ENCODE results near the gene ITPKC. TPM values are rescaled to one million over a fixed set of nuclear protein-coding genes. Genes with fewer than 3 reads are reported as not detected.
"Not testable (repeated sequence)": the region's sequence is repeated elsewhere in the genome, so short reads cannot be mapped to it uniquely, and the experiment has no call there.

ITPKC gene
- total RNA-seq, 2 experiments from 2014 or later, result 7.1 TPM

- DNase-seq (no peak), ATAC-seq (ENCODE audit: low read depth) (peak; percentile 28)
- H3K36me3 Mint-ChIP-seq, result peaks cover 52% of the 10 kb centered on the region
- H3K4me3 Mint-ChIP-seq, result peak overlapping the region; percentile 84
- H3K9me3 Mint-ChIP-seq, result no peaks in the 10 kb centered on the region
- peaks cover 57% of the 10 kb centered on the region for H3K4me1 Mint-ChIP-seq
- no peaks in the 10 kb centered on the region for H3K27me3 Mint-ChIP-seq
- peak overlapping the region; percentile 91 for H3K27ac Mint-ChIP-seq
- POLR2A ChIA-PET, result interaction anchor here (0.6 to 3.6 kb wide), 3 partner anchors 15 to 50 kb away, joined by 3 to 22 read pairs (median 6); partner anchors contain the start of gene RAB4B
These were observed 39.7 kb downstream of the ITPKC start for GRCh38 chr19:40756502-40757110.

- Mint-ChIP-seq H3K4me1 (peaks cover 60% of the 10 kb centered on the region), H3K4me3 (no peak overlapping the region), H3K9me3 (no peaks in the 10 kb centered on the region), H3K27ac (peak overlapping the region; percentile 61), H3K36me3 (peaks cover 63% of the 10 kb centered on the region), H3K27me3 (no peaks in the 10 kb centered on the region)
- POLR2A ChIA-PET, result interaction anchor here (0.6 to 1.1 kb wide), 3 partner anchors 9 to 37 kb away, joined by 3 to 4 read pairs (median 3); no protein-coding TSS in a partner anchor
- no peak for DNase-seq
- ATAC-seq (ENCODE audit: low read depth), result no peak
These were observed 41.6 kb downstream of the ITPKC start for GRCh38 chr19:40758491-40758890.

- Mint-ChIP-seq H3K36me3 (peaks cover 67% of the 10 kb centered on the region), H3K27me3 (no peaks in the 10 kb centered on the region), H3K4me3 (no peak overlapping the region), H3K9me3 (no peaks in the 10 kb centered on the region), H3K4me1 (peaks cover 64% of the 10 kb centered on the region), H3K27ac (no peak overlapping the region)
- no peak for ATAC-seq (ENCODE audit: low read depth)
- POLR2A ChIA-PET, result interaction anchor here (2.6 kb wide), 1 partner anchor 18 kb away, joined by 13 read pairs; the partner anchor contains the start of gene RAB4B
- DNase-seq, result no peak
These were observed 42.4 kb downstream of the ITPKC start for GRCh38 chr19:40759352-40759751.

GRCh38 chr19:40762754-40763470 is 46.0 kb downstream of the ITPKC start:
- H3K36me3 Mint-ChIP-seq, result peaks cover 63% of the 10 kb centered on the region
- H3K27me3 Mint-ChIP-seq, result no peaks in the 10 kb centered on the region
- H3K27ac Mint-ChIP-seq, result peak overlapping the region; percentile 89
- DNase-seq (no peak), ATAC-seq (ENCODE audit: low read depth) (peak; percentile 52)
- peaks cover 55% of the 10 kb centered on the region for H3K4me1 Mint-ChIP-seq
- POLR2A ChIA-PET, result interaction anchor here (1.9 to 2.4 kb wide), 2 partner anchors 9 to 15 kb away, joined by 7 to 9 read pairs; partner anchors contain the start of gene RAB4B
- H3K4me3 Mint-ChIP-seq, result peak overlapping the region; percentile 62
- H3K9me3 Mint-ChIP-seq, result no peaks in the 10 kb centered on the region

GRCh38 chr19:40763526-40763925 is 46.6 kb downstream of the ITPKC start:
- H3K4me3 Mint-ChIP-seq, result no peak overlapping the region
- no peaks in the 10 kb centered on the region for H3K9me3 Mint-ChIP-seq
- DNase-seq (no peak), ATAC-seq (ENCODE audit: low read depth) (peak; percentile 8)
- H3K27ac Mint-ChIP-seq, result peak overlapping the region; percentile 89
- H3K4me1 Mint-ChIP-seq, result peaks cover 54% of the 10 kb centered on the region
- peaks cover 57% of the 10 kb centered on the region for H3K36me3 Mint-ChIP-seq
- POLR2A ChIA-PET, result interaction anchor here (1.9 to 2.4 kb wide), 2 partner anchors 10 to 14 kb away, joined by 7 to 9 read pairs; partner anchors contain the start of gene RAB4B
- no peaks in the 10 kb centered on the region for H3K27me3 Mint-ChIP-seq

GRCh38 chr19:40763963-40764362 is 47.1 kb downstream of the ITPKC start:
- Mint-ChIP-seq H3K4me1 (peaks cover 54% of the 10 kb centered on the region), H3K36me3 (peaks cover 58% of the 10 kb centered on the region), H3K27ac (peak overlapping the region; percentile 89), H3K9me3 (no peaks in the 10 kb centered on the region), H3K4me3 (peak overlapping the region; percentile 9), H3K27me3 (no peaks in the 10 kb centered on the region)
- ATAC-seq (ENCODE audit: low read depth), result no peak
- POLR2A ChIA-PET, result interaction anchor here (1.9 to 2.4 kb wide), 2 partner anchors 10 to 14 kb away, joined by 7 to 9 read pairs; partner anchors contain the start of gene RAB4B
- DNase-seq, result no peak

- H3K4me1 Mint-ChIP-seq, result peaks cover 47% of the 10 kb centered on the region
These were observed 49.5 kb downstream of the ITPKC start for GRCh38 chr19:40766385-40766784.

DNA sequence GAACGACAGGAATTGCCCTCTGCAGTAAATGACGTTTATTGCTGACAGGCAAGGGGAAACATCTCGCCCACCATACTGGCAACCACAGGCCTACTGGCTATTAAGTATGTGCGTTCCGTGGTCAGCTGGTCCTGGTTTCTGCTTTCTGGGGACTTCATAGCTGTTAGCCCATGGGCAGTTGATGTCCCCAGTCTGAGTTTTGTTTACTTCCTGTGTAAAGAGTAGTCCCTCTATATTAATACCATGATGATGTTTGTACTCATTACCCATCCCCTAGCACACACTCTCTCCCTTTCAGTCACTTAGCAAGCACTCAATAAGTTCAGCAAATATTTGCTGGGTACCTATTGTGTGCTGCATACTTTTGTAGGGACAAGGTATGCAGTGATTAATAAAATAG is 52.0 kb downstream of the ITPKC start:
- peaks cover 42% of the 10 kb centered on the region for H3K36me3 Mint-ChIP-seq
- H3K9me3 Mint-ChIP-seq, result no peaks in the 10 kb centered on the region
- POLR2A ChIA-PET, result no interaction called here
- H3K27ac Mint-ChIP-seq, result no peak overlapping the region
- no peaks in the 10 kb centered on the region for H3K27me3 Mint-ChIP-seq
- no peak for ATAC-seq (ENCODE audit: low read depth)
- DNase-seq, result no peak
- peaks cover 28% of the 10 kb centered on the region for H3K4me1 Mint-ChIP-seq
- no peak overlapping the region for H3K4me3 Mint-ChIP-seq

More at GRCh38 chr19:40766385-40766784, 49.5 kb downstream of the ITPKC start:
- ATAC-seq (ENCODE audit: low read depth); H3K27ac Mint-ChIP-seq; H3K9me3 Mint-ChIP-seq; H3K27me3 Mint-ChIP-seq; DNase-seq; H3K4me3 Mint-ChIP-seq: not testable (repeated sequence)
- peaks cover 59% of the 10 kb centered on the region for H3K36me3 Mint-ChIP-seq
- POLR2A ChIA-PET, result interaction anchor here (0.8 to 1.3 kb wide), 3 partner anchors 12 to 16 kb away, joined by 4 to 14 read pairs (median 7); partner anchors contain the start of genes ACTMAP and RAB4B

DNA sequence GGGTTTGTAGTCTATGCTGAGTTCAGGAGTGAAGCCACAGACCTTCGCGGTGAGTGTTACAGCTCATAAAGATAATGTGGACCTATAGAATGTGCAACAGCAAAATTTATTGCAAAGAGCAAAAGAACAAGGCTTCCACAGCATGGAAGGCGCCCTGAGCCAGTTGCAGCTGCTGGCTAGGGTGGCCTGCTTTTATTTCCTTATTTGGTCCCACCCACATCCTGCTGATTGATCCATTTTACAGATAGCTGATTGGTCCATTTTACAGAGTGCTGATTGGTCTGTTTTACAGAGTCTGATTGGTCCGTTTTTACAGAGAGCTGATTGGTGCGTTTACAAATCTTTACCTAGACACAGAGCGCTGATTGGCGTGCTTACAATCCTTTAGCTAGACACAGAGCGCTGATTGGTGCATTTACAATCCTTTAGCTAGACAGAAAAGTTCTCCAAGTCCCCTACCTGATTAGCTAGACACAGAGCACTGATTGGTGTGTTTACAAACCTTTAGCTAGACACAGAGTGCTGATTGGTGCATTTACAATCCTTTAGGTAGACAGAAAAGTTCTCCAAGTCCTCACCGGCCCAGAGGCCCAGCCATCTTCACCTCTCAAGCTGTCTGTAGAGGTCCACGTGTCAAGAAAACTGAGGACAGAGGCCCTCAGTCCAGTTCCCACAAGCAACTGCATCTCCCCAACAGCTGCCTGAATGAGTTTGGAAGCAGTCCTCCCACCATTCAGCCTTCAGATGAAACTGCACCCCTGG is 54.4 kb downstream of the ITPKC start:
- Mint-ChIP-seq H3K27ac (peak overlapping the region; percentile 34), H3K36me3 (peaks cover 28% of the 10 kb centered on the region), H3K4me1 (peaks cover 12% of the 10 kb centered on the region)
- H3K27me3 Mint-ChIP-seq, H3K4me3 Mint-ChIP-seq, H3K9me3 Mint-ChIP-seq, DNase-seq: not testable (repeated sequence)
- peak; percentile 45 for ATAC-seq (ENCODE audit: low read depth)
- POLR2A ChIA-PET, result interaction anchor here (0.8 to 2.0 kb wide), 5 partner anchors 7 to 21 kb away, joined by 3 to 9 read pairs (median 8); partner anchors contain the start of genes ACTMAP and RAB4B

DNA sequence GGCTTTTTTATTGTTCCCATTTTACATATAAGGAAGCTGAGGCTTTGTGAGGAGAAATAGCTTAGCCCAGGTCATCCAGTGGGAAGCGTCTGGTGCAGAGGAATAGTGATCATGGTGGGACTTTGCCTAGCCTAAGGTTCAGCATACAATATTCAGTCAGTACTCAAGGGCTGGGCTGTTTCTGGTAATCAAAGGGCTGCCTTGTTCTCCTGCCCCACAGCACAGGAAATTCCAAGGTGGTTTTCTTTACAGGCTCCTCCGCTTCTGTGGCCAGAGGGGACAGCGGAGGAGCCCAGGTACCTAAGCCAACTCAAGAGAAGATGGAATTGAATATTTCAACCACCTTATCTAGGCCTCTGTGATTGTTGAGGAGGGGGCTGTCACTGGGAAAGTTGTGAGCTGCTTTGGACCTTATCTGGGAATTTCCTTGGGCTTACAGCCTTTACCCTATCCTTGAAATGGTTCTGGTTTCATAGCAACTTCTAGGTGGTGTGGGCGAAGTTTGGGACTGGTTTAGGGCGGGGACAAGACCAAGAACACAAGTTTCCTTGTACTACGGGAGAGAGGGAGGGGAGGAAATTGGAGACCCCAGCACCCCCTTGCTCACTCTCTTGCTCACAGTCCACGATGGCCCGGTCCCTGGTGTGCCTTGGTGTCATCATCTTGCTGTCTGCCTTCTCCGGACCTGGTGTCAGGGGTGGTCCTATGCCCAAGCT is 58.2 kb downstream of the ITPKC start, which contains the start of gene MIA:
TSS of gene MIA (plus strand) at position 606 of the 716 bp plus-strand sequence. CDS start at position 628, 22 bp downstream.
- peak within 1 kb of the TSS; percentile 19 for H3K4me3 Mint-ChIP-seq
- DNase-seq, result no peak
- H3K27me3 Mint-ChIP-seq, result no peaks in the 10 kb centered on the region
- POLR2A ChIA-PET, result interaction anchor here (0.6 to 4.4 kb wide), 2 partner anchors 21 to 24 kb away, joined by 3 to 92 read pairs; partner anchors contain the start of genes ACTMAP and SNRPA
- no peak for ATAC-seq (ENCODE audit: low read depth)
- H3K27ac Mint-ChIP-seq, result no peak within 1 kb of the TSS
- H3K36me3 Mint-ChIP-seq, result peaks cover 18% of the 10 kb centered on the region
- peaks cover 30% of the 10 kb centered on the region for H3K4me1 Mint-ChIP-seq
- H3K9me3 Mint-ChIP-seq, result no peaks in the 10 kb centered on the region

GRCh38 chr19:40775632-40776022 is 58.7 kb downstream of the ITPKC start:
- ATAC-seq (ENCODE audit: low read depth), result no peak
- Mint-ChIP-seq H3K9me3 (no peaks in the 10 kb centered on the region), H3K27ac (no peak overlapping the region), H3K4me1 (peaks cover 32% of the 10 kb centered on the region), H3K27me3 (no peaks in the 10 kb centered on the region), H3K4me3 (no peak overlapping the region), H3K36me3 (peaks cover 18% of the 10 kb centered on the region)
- no peak for DNase-seq
- POLR2A ChIA-PET, result interaction anchor here (4.4 kb wide), 1 partner anchor 25 kb away, joined by 92 read pairs; the partner anchor contains the start of genes ACTMAP and SNRPA

DNA sequence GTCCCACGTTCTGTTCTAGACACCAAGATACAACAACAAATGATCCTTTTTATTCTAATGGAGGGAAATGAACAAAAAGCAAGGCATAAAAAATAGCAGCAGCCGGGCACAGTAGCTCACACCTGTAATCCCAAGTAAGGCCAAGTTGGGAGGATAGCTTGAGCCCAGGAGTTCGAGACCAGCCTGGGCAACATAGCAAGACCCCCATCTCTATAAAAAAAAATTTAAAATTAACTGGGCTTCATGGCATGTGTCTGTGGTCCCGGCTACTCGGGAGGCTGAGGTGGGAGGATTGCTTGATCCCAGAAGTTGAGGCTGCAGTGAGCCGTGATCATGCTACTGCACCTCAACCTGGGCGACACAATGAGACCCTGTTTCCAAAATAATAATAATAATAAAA is 59.5 kb downstream of the ITPKC start:
- no peaks in the 10 kb centered on the region for H3K27me3 Mint-ChIP-seq
- peaks cover 16% of the 10 kb centered on the region for H3K36me3 Mint-ChIP-seq
- POLR2A ChIA-PET, result interaction anchor here (1.6 to 4.4 kb wide), 7 partner anchors 10 to 487 kb away, joined by 6 to 92 read pairs (median 14); partner anchors contain the start of genes ACTMAP, EGLN2 and SNRPA
- H3K4me1 Mint-ChIP-seq, result peaks cover 30% of the 10 kb centered on the region
- no peaks in the 10 kb centered on the region for H3K9me3 Mint-ChIP-seq
- ATAC-seq (ENCODE audit: low read depth) (no peak), DNase-seq (no peak)
- H3K4me3 Mint-ChIP-seq, result peak overlapping the region; percentile 19
- no peak overlapping the region for H3K27ac Mint-ChIP-seq

All from activated naive CD8-positive, alpha-beta T cell treated with anti-CD3 and anti-CD28 coated beads, Interleukin-2, amount 10 ng/mL, durations not matched to agents 7 days and 5 days (primary cell).